Vagina (tissue), 2 donors: ENCODE results near the gene DCANP1.

Experiments used
- POLR2A ChIP-seq, 2 donors: fragments of 450-650 bp; IDR thresholded peaks; one replicate each; pipeline ENCODE4 v1.6.1; 2017; ENCODE audit warnings: antibody characterized with exemption in 2 of 2, mild to moderate bottlenecking in 2 of 2, moderate library complexity in 2 of 2
- POLR2AphosphoS5 ChIP-seq, 2 donors: sonication (generic); formaldehyde crosslinking; IDR thresholded peaks; one replicate each; pipeline ENCODE4 v1.9.0; 2017; ENCODE audit warnings: antibody characterized with exemption in 2 of 2, mild to moderate bottlenecking in 2 of 2, low read depth in 1 of 2; ENCODE audit not compliant: insufficient read depth in 1 of 2
- TF ChIP-seq, protein P1 (sequence below), 3 experiments: fragments of 450-650 bp in 2 of 3; fragments of 200-600 bp in 1 of 3; sonication (generic) in 1 of 3; IDR thresholded peaks; one replicate each; pipeline ENCODE4 v1.5.1; 2017 to 2019; ENCODE audit warnings: antibody characterized with exemption in 3 of 3, mild to moderate bottlenecking in 2 of 3, moderate library complexity in 2 of 3

GRCh38 chr5:135443161-135443960, 3.8 kb downstream of the DCANP1 start:
- TF ChIP-seq POLR2A (IDR thresholded peaks at IDR 0.05) (no peak), POLR2AphosphoS5 (IDR thresholded peaks at IDR 0.05; ENCODE audit: insufficient read depth in 1 of 2, low read depth in 1 of 2) (no peak)
- TF ChIP-seq, protein P1, sequence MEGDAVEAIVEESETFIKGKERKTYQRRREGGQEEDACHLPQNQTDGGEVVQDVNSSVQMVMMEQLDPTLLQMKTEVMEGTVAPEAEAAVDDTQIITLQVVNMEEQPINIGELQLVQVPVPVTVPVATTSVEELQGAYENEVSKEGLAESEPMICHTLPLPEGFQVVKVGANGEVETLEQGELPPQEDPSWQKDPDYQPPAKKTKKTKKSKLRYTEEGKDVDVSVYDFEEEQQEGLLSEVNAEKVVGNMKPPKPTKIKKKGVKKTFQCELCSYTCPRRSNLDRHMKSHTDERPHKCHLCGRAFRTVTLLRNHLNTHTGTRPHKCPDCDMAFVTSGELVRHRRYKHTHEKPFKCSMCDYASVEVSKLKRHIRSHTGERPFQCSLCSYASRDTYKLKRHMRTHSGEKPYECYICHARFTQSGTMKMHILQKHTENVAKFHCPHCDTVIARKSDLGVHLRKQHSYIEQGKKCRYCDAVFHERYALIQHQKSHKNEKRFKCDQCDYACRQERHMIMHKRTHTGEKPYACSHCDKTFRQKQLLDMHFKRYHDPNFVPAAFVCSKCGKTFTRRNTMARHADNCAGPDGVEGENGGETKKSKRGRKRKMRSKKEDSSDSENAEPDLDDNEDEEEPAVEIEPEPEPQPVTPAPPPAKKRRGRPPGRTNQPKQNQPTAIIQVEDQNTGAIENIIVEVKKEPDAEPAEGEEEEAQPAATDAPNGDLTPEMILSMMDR (IDR thresholded peaks at IDR 0.05): no peak
